Measurements from ENCODE around the gene DCP2. TPM values are rescaled to one million over a fixed set of nuclear protein-coding genes. Genes with fewer than 3 reads are reported as not detected.

Gene DCP2
- total RNA-seq, 1 experiment from 2014 or later, result 186 TPM

DNA sequence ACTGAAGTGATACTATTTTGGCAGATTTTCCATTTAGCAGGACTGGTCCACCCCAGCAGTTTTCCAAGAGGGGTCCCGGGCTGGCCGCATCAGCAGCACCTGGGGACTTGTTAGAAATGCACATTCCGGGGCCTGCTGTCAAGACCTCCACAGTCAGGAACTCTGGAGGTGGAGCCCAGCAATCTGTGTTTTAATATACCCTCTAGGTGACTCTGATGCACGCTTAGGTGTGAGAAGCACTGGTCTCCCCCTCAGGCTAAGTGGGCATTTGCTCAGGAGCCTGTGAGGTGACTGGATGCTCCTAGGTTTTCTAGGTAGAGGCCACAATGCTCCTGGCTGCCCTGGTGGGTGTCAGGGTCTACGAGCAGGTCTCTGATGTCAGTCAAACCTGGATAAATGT, 81.7 kb downstream of the DCP2 start (continued):
- TF ChIP-seq, protein P1, sequence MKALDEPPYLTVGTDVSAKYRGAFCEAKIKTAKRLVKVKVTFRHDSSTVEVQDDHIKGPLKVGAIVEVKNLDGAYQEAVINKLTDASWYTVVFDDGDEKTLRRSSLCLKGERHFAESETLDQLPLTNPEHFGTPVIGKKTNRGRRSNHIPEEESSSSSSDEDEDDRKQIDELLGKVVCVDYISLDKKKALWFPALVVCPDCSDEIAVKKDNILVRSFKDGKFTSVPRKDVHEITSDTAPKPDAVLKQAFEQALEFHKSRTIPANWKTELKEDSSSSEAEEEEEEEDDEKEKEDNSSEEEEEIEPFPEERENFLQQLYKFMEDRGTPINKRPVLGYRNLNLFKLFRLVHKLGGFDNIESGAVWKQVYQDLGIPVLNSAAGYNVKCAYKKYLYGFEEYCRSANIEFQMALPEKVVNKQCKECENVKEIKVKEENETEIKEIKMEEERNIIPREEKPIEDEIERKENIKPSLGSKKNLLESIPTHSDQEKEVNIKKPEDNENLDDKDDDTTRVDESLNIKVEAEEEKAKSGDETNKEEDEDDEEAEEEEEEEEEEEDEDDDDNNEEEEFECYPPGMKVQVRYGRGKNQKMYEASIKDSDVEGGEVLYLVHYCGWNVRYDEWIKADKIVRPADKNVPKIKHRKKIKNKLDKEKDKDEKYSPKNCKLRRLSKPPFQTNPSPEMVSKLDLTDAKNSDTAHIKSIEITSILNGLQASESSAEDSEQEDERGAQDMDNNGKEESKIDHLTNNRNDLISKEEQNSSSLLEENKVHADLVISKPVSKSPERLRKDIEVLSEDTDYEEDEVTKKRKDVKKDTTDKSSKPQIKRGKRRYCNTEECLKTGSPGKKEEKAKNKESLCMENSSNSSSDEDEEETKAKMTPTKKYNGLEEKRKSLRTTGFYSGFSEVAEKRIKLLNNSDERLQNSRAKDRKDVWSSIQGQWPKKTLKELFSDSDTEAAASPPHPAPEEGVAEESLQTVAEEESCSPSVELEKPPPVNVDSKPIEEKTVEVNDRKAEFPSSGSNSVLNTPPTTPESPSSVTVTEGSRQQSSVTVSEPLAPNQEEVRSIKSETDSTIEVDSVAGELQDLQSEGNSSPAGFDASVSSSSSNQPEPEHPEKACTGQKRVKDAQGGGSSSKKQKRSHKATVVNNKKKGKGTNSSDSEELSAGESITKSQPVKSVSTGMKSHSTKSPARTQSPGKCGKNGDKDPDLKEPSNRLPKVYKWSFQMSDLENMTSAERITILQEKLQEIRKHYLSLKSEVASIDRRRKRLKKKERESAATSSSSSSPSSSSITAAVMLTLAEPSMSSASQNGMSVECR (CRISPR knock-in tag; IDR thresholded peaks at IDR 0.05; ENCODE audit: borderline replicate concordance), result no peak
- TF ChIP-seq, protein P2, sequence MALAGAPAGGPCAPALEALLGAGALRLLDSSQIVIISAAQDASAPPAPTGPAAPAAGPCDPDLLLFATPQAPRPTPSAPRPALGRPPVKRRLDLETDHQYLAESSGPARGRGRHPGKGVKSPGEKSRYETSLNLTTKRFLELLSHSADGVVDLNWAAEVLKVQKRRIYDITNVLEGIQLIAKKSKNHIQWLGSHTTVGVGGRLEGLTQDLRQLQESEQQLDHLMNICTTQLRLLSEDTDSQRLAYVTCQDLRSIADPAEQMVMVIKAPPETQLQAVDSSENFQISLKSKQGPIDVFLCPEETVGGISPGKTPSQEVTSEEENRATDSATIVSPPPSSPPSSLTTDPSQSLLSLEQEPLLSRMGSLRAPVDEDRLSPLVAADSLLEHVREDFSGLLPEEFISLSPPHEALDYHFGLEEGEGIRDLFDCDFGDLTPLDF (CRISPR knock-in tag; IDR thresholded peaks at IDR 0.05), result no peak

DNA sequence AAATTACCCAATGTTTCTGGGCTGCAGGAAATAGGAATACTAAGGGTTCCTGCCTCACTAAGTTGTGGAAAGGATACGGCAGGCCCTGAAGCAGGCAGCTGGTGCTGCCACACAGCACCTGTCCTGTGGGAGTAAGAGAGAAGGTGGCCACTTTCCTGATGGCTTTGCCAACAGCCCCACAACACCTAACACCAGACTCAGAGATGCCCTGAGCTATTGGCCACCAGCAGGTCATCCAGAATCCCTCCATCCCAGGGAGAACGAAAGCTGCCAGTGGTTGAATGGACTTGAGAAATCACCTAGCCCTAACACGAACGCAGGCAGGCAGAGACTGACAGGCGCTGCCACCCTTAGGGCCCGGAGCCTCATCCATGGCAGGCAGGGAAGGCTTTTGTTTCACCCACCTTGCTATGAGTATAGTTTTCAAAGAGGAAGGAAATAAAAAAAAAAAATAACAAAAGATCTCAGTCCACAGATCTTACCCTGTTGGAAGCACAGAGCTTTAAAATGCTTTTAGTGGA, 82.2 kb downstream of the DCP2 start:
- Mint-ChIP-seq H3K4me3 (no peak overlapping the region), H3K27ac (peak overlapping the region; percentile 66; the same call in 1 of the 2 replicates), H3K27me3 (ENCODE audit: low read depth) (no peaks in the 10 kb centered on the region), H3K36me3 (peaks cover 19% of the 10 kb centered on the region), H3K4me1 (peaks cover 4% of the 10 kb centered on the region; the same call in 1 of the 2 replicates), H3K9me3 (no peaks in the 10 kb centered on the region)
- no peak for DNase-seq (ENCODE audit: low spot score)
- ATAC-seq, result no peak
- POLR2A ChIA-PET, result no interaction called here
- CTCF ChIA-PET, result interaction anchor here (0.9 to 1.5 kb wide), 3 partner anchors 16 to 455 kb away, joined by 3 to 4 read pairs (median 3); partner anchors contain the start of gene YTHDC2
- TF ChIP-seq GTF2I (CRISPR knock-in tag; conservative IDR thresholded peaks at IDR 0.05) (no peak), KAT7 (CRISPR knock-in tag; IDR thresholded peaks at IDR 0.05; ENCODE audit: borderline replicate concordance) (no peak), SMAD4 (CRISPR knock-in tag; IDR thresholded peaks at IDR 0.05) (no peak), NR3C1 (CRISPR knock-in tag; conservative IDR thresholded peaks at IDR 0.05; ENCODE audit: low read depth) (no peak), ZNF423 (CRISPR knock-in tag; IDR thresholded peaks at IDR 0.05) (no peak), TP53 (CRISPR knock-in tag; IDR thresholded peaks at IDR 0.05) (no peak), ZBTB21 (CRISPR knock-in tag; IDR thresholded peaks at IDR 0.05; ENCODE audit: borderline replicate concordance) (no peak), FOXK1 (CRISPR knock-in tag; IDR thresholded peaks at IDR 0.05) (no peak), NFYB (CRISPR knock-in tag; conservative IDR thresholded peaks at IDR 0.05; ENCODE audit: low read depth) (no peak), ZNF416 (CRISPR knock-in tag; IDR thresholded peaks at IDR 0.05) (no peak), EMX1 (CRISPR knock-in tag; IDR thresholded peaks at IDR 0.05) (no peak)
- TF ChIP-seq, protein P3, sequence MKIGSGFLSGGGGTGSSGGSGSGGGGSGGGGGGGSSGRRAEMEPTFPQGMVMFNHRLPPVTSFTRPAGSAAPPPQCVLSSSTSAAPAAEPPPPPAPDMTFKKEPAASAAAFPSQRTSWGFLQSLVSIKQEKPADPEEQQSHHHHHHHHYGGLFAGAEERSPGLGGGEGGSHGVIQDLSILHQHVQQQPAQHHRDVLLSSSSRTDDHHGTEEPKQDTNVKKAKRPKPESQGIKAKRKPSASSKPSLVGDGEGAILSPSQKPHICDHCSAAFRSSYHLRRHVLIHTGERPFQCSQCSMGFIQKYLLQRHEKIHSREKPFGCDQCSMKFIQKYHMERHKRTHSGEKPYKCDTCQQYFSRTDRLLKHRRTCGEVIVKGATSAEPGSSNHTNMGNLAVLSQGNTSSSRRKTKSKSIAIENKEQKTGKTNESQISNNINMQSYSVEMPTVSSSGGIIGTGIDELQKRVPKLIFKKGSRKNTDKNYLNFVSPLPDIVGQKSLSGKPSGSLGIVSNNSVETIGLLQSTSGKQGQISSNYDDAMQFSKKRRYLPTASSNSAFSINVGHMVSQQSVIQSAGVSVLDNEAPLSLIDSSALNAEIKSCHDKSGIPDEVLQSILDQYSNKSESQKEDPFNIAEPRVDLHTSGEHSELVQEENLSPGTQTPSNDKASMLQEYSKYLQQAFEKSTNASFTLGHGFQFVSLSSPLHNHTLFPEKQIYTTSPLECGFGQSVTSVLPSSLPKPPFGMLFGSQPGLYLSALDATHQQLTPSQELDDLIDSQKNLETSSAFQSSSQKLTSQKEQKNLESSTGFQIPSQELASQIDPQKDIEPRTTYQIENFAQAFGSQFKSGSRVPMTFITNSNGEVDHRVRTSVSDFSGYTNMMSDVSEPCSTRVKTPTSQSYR (CRISPR knock-in tag; IDR thresholded peaks at IDR 0.05), result no peak
- TF ChIP-seq, protein P4, sequence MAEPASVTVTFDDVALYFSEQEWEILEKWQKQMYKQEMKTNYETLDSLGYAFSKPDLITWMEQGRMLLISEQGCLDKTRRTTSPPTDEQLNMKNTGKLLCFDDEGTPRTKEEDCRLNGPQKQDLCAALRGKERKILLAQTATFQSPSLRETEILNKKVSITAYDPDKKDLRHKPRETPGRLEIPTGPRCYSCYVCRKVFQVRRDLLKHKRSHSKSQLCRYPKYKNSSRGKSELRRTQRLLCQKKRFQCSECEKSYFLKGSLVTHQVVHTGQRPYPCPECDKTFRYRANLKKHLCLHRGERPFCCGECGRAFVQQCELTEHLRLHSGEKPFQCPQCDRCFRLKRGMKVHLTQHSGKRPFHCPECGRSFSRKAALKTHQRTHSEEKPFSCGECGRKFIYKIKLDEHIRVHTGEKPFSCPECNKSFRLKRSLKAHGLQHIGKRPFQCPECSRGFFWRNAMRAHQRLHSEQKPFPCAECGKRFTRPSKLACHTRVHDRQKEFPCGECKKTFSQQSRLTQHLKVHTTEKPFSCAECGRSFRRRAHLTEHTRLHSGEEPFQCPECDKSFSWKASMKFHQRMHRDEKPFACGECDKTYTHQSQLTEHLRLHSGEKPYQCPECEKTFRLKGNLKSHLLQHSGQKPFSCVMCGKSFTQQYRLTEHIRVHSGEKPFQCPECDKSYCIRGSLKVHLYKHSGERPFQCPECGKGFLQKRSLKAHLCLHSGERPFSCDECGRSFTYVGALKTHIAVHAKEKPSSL (CRISPR knock-in tag; conservative IDR thresholded peaks at IDR 0.05), result no peak
- TF ChIP-seq, protein P5, sequence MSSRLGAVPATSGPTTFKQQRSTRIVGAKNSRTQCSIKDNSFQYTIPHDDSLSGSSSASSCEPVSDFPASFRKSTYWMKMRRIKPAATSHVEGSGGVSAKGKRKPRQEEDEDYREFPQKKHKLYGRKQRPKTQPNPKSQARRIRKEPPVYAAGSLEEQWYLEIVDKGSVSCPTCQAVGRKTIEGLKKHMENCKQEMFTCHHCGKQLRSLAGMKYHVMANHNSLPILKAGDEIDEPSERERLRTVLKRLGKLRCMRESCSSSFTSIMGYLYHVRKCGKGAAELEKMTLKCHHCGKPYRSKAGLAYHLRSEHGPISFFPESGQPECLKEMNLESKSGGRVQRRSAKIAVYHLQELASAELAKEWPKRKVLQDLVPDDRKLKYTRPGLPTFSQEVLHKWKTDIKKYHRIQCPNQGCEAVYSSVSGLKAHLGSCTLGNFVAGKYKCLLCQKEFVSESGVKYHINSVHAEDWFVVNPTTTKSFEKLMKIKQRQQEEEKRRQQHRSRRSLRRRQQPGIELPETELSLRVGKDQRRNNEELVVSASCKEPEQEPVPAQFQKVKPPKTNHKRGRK (CRISPR knock-in tag; IDR thresholded peaks at IDR 0.05; ENCODE audit: borderline replicate concordance), result no peak
- TF ChIP-seq, protein P6, sequence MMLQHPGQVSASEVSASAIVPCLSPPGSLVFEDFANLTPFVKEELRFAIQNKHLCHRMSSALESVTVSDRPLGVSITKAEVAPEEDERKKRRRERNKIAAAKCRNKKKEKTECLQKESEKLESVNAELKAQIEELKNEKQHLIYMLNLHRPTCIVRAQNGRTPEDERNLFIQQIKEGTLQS (CRISPR knock-in tag; conservative IDR thresholded peaks at IDR 0.05), result no peak
- TF ChIP-seq, protein P7, sequence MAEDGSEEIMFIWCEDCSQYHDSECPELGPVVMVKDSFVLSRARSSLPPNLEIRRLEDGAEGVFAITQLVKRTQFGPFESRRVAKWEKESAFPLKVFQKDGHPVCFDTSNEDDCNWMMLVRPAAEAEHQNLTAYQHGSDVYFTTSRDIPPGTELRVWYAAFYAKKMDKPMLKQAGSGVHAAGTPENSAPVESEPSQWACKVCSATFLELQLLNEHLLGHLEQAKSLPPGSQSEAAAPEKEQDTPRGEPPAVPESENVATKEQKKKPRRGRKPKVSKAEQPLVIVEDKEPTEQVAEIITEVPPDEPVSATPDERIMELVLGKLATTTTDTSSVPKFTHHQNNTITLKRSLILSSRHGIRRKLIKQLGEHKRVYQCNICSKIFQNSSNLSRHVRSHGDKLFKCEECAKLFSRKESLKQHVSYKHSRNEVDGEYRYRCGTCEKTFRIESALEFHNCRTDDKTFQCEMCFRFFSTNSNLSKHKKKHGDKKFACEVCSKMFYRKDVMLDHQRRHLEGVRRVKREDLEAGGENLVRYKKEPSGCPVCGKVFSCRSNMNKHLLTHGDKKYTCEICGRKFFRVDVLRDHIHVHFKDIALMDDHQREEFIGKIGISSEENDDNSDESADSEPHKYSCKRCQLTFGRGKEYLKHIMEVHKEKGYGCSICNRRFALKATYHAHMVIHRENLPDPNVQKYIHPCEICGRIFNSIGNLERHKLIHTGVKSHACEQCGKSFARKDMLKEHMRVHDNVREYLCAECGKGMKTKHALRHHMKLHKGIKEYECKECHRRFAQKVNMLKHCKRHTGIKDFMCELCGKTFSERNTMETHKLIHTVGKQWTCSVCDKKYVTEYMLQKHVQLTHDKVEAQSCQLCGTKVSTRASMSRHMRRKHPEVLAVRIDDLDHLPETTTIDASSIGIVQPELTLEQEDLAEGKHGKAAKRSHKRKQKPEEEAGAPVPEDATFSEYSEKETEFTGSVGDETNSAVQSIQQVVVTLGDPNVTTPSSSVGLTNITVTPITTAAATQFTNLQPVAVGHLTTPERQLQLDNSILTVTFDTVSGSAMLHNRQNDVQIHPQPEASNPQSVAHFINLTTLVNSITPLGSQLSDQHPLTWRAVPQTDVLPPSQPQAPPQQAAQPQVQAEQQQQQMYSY (CRISPR knock-in tag; IDR thresholded peaks at IDR 0.05), result no peak
- TF ChIP-seq, protein P8, sequence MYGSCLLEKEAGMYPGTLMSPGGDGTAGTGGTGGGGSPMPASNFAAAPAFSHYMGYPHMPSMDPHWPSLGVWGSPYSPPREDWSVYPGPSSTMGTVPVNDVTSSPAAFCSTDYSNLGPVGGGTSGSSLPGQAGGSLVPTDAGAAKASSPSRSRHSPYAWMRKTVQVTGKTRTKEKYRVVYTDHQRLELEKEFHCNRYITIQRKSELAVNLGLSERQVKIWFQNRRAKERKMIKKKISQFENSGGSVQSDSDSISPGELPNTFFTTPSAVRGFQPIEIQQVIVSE (CRISPR knock-in tag; IDR thresholded peaks at IDR 0.05; ENCODE audit: borderline replicate concordance), result no peak

Data from WTC11 (cell line).